OCI-LY3 (cell line): ENCODE measurements around the gene PPY.

ENCODE experiments used
- EZH2phosphoT487 ChIP-seq: fragments of 200-600 bp; shearing (Covaris generic); IDR thresholded peaks from 2 replicates; pipeline ENCODE4 v1.6.1; 2018; ENCODE audit warnings: antibody characterized with exemption, mixed run types, low read depth
- TF ChIP-seq, protein P1 (sequence below): fragments of 200-600, 300-600 bp; sonication (generic); IDR thresholded peaks from 2 replicates; pipeline ENCODE4 v1.5.1; 2014; ENCODE audit warnings: antibody characterized with exemption, low read length, low read depth

DNA sequence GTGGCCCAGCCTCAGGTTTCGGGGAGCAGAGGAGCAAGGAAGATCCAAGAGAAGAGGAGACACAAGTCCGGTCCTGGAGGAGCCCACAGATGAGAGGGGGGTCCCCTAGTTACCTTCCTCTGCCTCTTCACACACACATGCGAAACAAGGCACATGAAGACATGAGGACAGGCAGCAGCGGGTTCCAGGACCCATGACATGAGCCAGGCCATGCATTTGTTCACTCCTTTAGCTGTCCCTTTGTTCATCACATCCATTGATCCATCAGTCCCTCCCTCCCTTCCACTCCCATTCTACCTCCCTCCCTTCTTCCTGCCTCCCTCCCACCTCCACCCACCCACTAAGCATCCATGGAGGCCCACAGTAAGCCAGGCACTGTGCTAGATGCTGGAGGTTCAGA lies 9.4 kb downstream of the PPY start:
- TF ChIP-seq, protein P1, sequence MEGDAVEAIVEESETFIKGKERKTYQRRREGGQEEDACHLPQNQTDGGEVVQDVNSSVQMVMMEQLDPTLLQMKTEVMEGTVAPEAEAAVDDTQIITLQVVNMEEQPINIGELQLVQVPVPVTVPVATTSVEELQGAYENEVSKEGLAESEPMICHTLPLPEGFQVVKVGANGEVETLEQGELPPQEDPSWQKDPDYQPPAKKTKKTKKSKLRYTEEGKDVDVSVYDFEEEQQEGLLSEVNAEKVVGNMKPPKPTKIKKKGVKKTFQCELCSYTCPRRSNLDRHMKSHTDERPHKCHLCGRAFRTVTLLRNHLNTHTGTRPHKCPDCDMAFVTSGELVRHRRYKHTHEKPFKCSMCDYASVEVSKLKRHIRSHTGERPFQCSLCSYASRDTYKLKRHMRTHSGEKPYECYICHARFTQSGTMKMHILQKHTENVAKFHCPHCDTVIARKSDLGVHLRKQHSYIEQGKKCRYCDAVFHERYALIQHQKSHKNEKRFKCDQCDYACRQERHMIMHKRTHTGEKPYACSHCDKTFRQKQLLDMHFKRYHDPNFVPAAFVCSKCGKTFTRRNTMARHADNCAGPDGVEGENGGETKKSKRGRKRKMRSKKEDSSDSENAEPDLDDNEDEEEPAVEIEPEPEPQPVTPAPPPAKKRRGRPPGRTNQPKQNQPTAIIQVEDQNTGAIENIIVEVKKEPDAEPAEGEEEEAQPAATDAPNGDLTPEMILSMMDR = no peak
- no peak for TF ChIP-seq EZH2phosphoT487
